ENCODE data around the gene CBFA2T3. TPM values are rescaled to one million over a fixed set of nuclear protein-coding genes. Genes with fewer than 3 reads are reported as not detected.

CBFA2T3 gene
- 1 to 10 TPM; 1.5 to 2.0 TPM for total RNA-seq
- polyA plus RNA-seq, result under 1 TPM in 1 of 3 donors, not detected in 2; 0.04 TPM
- 0 to 0.07 (median 0) reads per million in 6 experiments for total RNA-seq

DNA sequence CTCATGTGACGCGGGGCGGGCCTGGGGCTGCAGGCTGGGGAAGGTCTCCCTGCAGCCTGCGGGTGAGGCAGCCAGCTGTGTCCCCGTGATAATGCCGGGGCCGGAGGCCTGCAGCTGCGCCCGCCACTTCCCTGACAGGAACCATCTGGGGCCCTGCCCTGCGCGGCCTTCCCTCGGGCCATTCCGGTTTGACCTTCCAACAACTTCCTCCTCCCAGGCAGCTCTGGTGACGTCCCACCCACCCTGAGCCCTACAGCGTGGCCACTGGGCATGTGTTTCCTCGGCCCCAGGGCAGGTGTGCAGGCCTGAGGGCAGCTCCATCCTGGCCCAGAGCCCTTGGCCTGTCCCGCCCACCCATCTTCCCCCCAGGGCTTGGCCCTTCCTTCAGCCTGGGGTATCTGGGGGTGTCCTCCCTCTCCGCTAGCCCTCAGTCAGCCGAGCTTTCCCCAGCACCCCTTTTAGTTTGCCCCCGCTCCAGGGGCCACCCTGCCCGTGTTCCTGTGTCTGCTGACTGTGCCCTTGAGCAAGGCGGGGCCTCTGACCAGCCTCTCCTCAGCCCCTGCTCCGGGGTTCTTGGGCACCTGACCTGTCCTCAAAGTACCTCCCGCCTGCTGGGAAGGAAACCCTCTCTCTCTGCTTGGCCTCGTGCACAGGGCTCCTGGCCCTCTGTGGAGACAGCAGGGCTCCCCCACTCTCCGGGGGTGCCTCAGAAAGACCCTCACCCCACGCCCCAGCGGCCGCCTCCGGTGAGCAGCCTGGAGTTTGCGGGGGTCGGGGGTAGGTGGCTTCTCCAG, at the start of gene CBFA2T3:
Gene CBFA2T3, minus strand, starts transcription at position 190 of the 794 bp plus-strand sequence. CDS start 400 bp downstream, outside the sequence.
- Mint-ChIP-seq H3K27me3 (peaks cover 2 to 60% (median 34%) of the 10 kb centered on the region in 5 donors), H3K36me3 (peaks cover 0 to 2% (median 0%) of the 10 kb centered on the region in 3 donors), H3K27ac (no peak within 1 kb of the TSS), H3K9me3 (peaks cover 0 to 1% (median 0%) of the 10 kb centered on the region in 9 donors), H3K4me3 (peak within 1 kb of the TSS in 2 of 10 donors; percentile 23 to 73), H3K4me1 (peaks cover 0 to 32% (median under 1%) of the 10 kb centered on the region in 4 donors)
- ATAC-seq, result no peak
- no peak for DNase-seq
- POLR2A ChIA-PET, result no interaction called here

- H3K36me3 Mint-ChIP-seq, result peaks cover 0 to 14% (median 6%) of the 10 kb centered on the region in 3 donors
- peaks cover 0 to 6% (median 3%) of the 10 kb centered on the region in 5 donors for H3K27me3 Mint-ChIP-seq
- peaks cover under 1 to 17% (median 6%) of the 10 kb centered on the region in 4 donors for H3K4me1 Mint-ChIP-seq
- DNase-seq (peak in 2 of 10 donors; percentile 18 to 34), ATAC-seq (peak in 1 of 2 donors; percentile 48)
- H3K4me3 Mint-ChIP-seq, result no peak overlapping the region
- peaks cover 0 to 20% (median 13%) of the 10 kb centered on the region in 9 donors for H3K9me3 Mint-ChIP-seq
- POLR2A ChIA-PET, result no interaction called here
- H3K27ac Mint-ChIP-seq, result peak overlapping the region in 4 of 10 donors; percentile 9 to 82 (median 58)
Observed at GRCh38 chr16:89026121-89026612, 49.2 kb upstream of the CBFA2T3 start.

- Mint-ChIP-seq H3K4me3 (no peak overlapping the region), H3K36me3 (peaks cover 0 to 14% (median 6%) of the 10 kb centered on the region in 3 donors), H3K27ac (peak overlapping the region in 2 of 10 donors; percentile 40 to 71), H3K27me3 (peaks cover 0 to 6% (median 3%) of the 10 kb centered on the region in 5 donors), H3K4me1 (peaks cover 0 to 13% (median 4%) of the 10 kb centered on the region in 4 donors), H3K9me3 (peaks cover 0 to 20% (median 13%) of the 10 kb centered on the region in 9 donors)
- DNase-seq (peak in 1 of 10 donors; percentile 42), ATAC-seq (no peak)
- POLR2A ChIA-PET, result no interaction called here
Observed at GRCh38 chr16:89025636-89026035, 48.6 kb upstream of the CBFA2T3 start.

GRCh38 chr16:89024546-89025060, 47.6 kb upstream of the CBFA2T3 start:
- POLR2A ChIA-PET, result interaction anchor here (0.6 kb wide), 1 partner anchor 180 kb away, joined by 4 read pairs; no protein-coding TSS in a partner anchor
- H3K4me3 Mint-ChIP-seq, result no peak overlapping the region
- peaks cover 0 to 6% (median 3%) of the 10 kb centered on the region in 5 donors for H3K27me3 Mint-ChIP-seq
- DNase-seq, result peak in 1 of 10 donors; percentile 40
- no peak for ATAC-seq
- peaks cover 0 to 13% (median 4%) of the 10 kb centered on the region in 4 donors for H3K4me1 Mint-ChIP-seq
- peak overlapping the region in 1 of 10 donors; percentile 25 for H3K27ac Mint-ChIP-seq
- peaks cover 0 to 20% (median 13%) of the 10 kb centered on the region in 9 donors for H3K9me3 Mint-ChIP-seq
- H3K36me3 Mint-ChIP-seq, result peaks cover 0 to 14% (median 6%) of the 10 kb centered on the region in 3 donors

- H3K27me3 Mint-ChIP-seq, result peaks cover 0 to 6% (median 3%) of the 10 kb centered on the region in 5 donors
- H3K4me3 Mint-ChIP-seq, result no peak overlapping the region
- POLR2A ChIA-PET, result interaction anchor here (0.6 to 1.2 kb wide), 2 partner anchors 70 to 398 kb away, joined by 3 to 11 read pairs; partner anchors contain the start of gene ACSF3
- peak in 1 of 10 donors; percentile 56 for DNase-seq
- peaks cover 0 to 14% (median 6%) of the 10 kb centered on the region in 3 donors for H3K36me3 Mint-ChIP-seq
- no peak for ATAC-seq
- H3K27ac Mint-ChIP-seq, result no peak overlapping the region
- peaks cover 0 to 20% (median 13%) of the 10 kb centered on the region in 9 donors for H3K9me3 Mint-ChIP-seq
- peaks cover 0 to 13% (median 4%) of the 10 kb centered on the region in 4 donors for H3K4me1 Mint-ChIP-seq
Observed at GRCh38 chr16:89023621-89024511, 46.9 kb upstream of the CBFA2T3 start.

DNA sequence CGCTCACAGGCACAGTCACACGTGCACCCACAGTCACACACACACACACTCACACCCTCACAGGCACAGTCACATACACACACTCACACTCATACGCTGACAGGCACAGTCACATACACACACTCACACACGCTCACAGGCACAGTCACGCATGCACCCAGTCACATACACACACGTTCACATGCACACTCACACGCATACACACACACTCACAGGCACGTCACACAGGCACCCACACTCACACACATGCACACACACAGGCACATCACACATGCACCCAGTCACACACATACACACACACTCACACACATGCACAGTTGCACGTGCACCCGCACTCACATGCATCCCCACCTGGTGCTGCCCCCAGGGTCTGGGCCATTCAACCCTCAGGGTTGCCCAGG, 46.1 kb upstream of the CBFA2T3 start:
- Mint-ChIP-seq H3K36me3 (peaks cover 0 to 14% (median 6%) of the 10 kb centered on the region in 3 donors), H3K9me3 (peaks cover 0 to 20% (median 13%) of the 10 kb centered on the region in 9 donors), H3K4me1 (peaks cover 0 to 14% (median 4%) of the 10 kb centered on the region in 4 donors), H3K27me3 (peaks cover 0 to 6% (median 3%) of the 10 kb centered on the region in 5 donors), H3K4me3 (no peak overlapping the region), H3K27ac (peak overlapping the region in 1 of 10 donors; percentile 83)
- POLR2A ChIA-PET, result interaction anchor here (1.2 kb wide), 1 partner anchor 70 kb away, joined by 3 read pairs; the partner anchor contains the start of gene ACSF3
- DNase-seq (peak in 1 of 10 donors; percentile 44), ATAC-seq (no peak)

GRCh38 chr16:89022051-89022836, 45.2 kb upstream of the CBFA2T3 start:
- DNase-seq, result peak in 1 of 10 donors; percentile 1
- no peak for ATAC-seq

GRCh38 chr16:89020925-89021595, 44.1 kb upstream of the CBFA2T3 start:
- POLR2A ChIA-PET, result no interaction called here
- Mint-ChIP-seq H3K4me3 (no peak overlapping the region), H3K36me3 (peaks cover 0 to under 1% (median under 1%) of the 10 kb centered on the region in 3 donors), H3K9me3 (peaks cover 0 to 4% (median under 1%) of the 10 kb centered on the region in 9 donors), H3K27ac (no peak overlapping the region), H3K27me3 (peaks cover 0 to 5% (median 3%) of the 10 kb centered on the region in 5 donors), H3K4me1 (peaks cover 0 to 10% (median 1%) of the 10 kb centered on the region in 4 donors)
- ATAC-seq (no peak), DNase-seq (peak in 1 of 10 donors; percentile 32)

More at GRCh38 chr16:89022051-89022836, 45.2 kb upstream of the CBFA2T3 start:
- POLR2A ChIA-PET, result no interaction called here
- H3K4me1 Mint-ChIP-seq, result peaks cover 0 to 16% (median 4%) of the 10 kb centered on the region in 4 donors
- H3K4me3 Mint-ChIP-seq, result no peak overlapping the region
- no peak overlapping the region for H3K27ac Mint-ChIP-seq
- peaks cover 0 to 6% (median 3%) of the 10 kb centered on the region in 5 donors for H3K27me3 Mint-ChIP-seq
- peaks cover 0 to 9% (median 6%) of the 10 kb centered on the region in 3 donors for H3K36me3 Mint-ChIP-seq
- peaks cover 0 to 15% (median 10%) of the 10 kb centered on the region in 9 donors for H3K9me3 Mint-ChIP-seq

GRCh38 chr16:89020068-89020924, 43.3 kb upstream of the CBFA2T3 start:
- Mint-ChIP-seq H3K27ac (no peak overlapping the region), H3K4me3 (no peak overlapping the region), H3K36me3 (no peaks in the 10 kb centered on the region), H3K9me3 (peaks cover 0 to 2% (median 0%) of the 10 kb centered on the region in 9 donors), H3K4me1 (peaks cover 0 to 7% (median 1%) of the 10 kb centered on the region in 4 donors), H3K27me3 (peaks cover 0 to 5% (median 3%) of the 10 kb centered on the region in 5 donors)
- ATAC-seq (no peak), DNase-seq (peak in 2 of 10 donors; percentile 13 to 60)
- POLR2A ChIA-PET, result no interaction called here

DNA sequence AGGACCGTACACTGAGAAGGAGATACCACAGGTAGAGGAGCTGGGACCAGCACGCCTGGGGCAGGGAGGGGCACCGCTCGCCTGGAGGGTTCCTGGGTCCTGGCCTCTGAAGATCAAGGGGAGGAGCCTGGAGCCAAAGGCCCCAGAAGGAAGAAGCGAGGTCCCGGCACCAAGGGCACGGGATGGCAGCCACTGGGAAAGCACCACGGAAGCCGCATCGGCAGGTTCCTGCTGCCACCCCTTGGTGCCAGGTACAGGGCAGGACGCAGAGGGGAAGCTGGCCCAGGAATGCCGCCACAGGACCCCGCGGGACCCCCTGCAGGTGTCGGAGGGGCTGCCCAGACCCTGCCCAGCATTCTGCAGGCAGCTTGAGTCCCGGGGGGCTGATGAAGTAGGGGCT, 42.5 kb upstream of the CBFA2T3 start:
- POLR2A ChIA-PET, result no interaction called here

More for the DNA sequence above, 42.5 kb upstream of the CBFA2T3 start:
- no peaks in the 10 kb centered on the region for H3K36me3 Mint-ChIP-seq
- H3K27ac Mint-ChIP-seq, result no peak overlapping the region
- H3K27me3 Mint-ChIP-seq, result peaks cover 0 to 5% (median 3%) of the 10 kb centered on the region in 5 donors
- peaks cover 0 to 7% (median 1%) of the 10 kb centered on the region in 4 donors for H3K4me1 Mint-ChIP-seq
- peaks cover 0 to under 1% (median 0%) of the 10 kb centered on the region in 9 donors for H3K9me3 Mint-ChIP-seq
- ATAC-seq (no peak), DNase-seq (peak in 1 of 10 donors; percentile 43)
- H3K4me3 Mint-ChIP-seq, result no peak overlapping the region

Data from naive thymus-derived CD8-positive, alpha-beta T cell (primary cell).